Measurements from ENCODE around the gene ATOX1.

ATOX1 gene

GRCh38 chr5:151717416-151717815, 41.0 kb downstream of the ATOX1 start:
- Histone ChIP-seq H3K27ac (no peak overlapping the region), H3K4me3 (ENCODE audit: low read depth in 1 of 2, low read length in 1 of 2) (no peak overlapping the region), H3K9me3 (no peaks in the 10 kb centered on the region), H3K36me3 (no peaks in the 10 kb centered on the region), H3K27me3 (no peaks in the 10 kb centered on the region), H3K4me1 (ENCODE audit: control insufficient read depth in 1 of 2, insufficient read depth in 1 of 2, low read depth in 1 of 2, low read length in 1 of 2) (peaks cover 28 to 29% of the 10 kb centered on the region in 2 experiments)
- TF ChIP-seq CTCF (IDR thresholded peaks at IDR 0.05), result no peak

- H3K4me1 ChIP-seq (ENCODE audit: control insufficient read depth in 1 of 2, insufficient read depth in 1 of 2, low read depth in 1 of 2, low read length in 1 of 2), result no peaks in the 10 kb centered on the region
- no peaks in the 10 kb centered on the region for H3K27me3 ChIP-seq
- H3K36me3 ChIP-seq, result no peaks in the 10 kb centered on the region
- H3K27ac ChIP-seq, result no peak overlapping the region
- no peaks in the 10 kb centered on the region for H3K9me3 ChIP-seq
- H3K4me3 ChIP-seq (ENCODE audit: low read depth in 1 of 2, low read length in 1 of 2), result no peak overlapping the region
- no peak for TF ChIP-seq CTCF (IDR thresholded peaks at IDR 0.05)
These were observed 49.2 kb downstream of the ATOX1 start for GRCh38 chr5:151709109-151709735.

GRCh38 chr5:151708126-151708525, 50.3 kb downstream of the ATOX1 start:
- Histone ChIP-seq H3K9me3 (no peaks in the 10 kb centered on the region), H3K4me3 (ENCODE audit: low read depth in 1 of 2, low read length in 1 of 2) (no peak overlapping the region), H3K36me3 (no peaks in the 10 kb centered on the region), H3K27me3 (no peaks in the 10 kb centered on the region), H3K27ac (no peak overlapping the region), H3K4me1 (ENCODE audit: control insufficient read depth in 1 of 2, insufficient read depth in 1 of 2, low read depth in 1 of 2, low read length in 1 of 2) (no peaks in the 10 kb centered on the region)
- no peak for TF ChIP-seq CTCF (IDR thresholded peaks at IDR 0.05)

- H3K36me3 ChIP-seq, result no peaks in the 10 kb centered on the region
- H3K4me1 ChIP-seq (ENCODE audit: control insufficient read depth in 1 of 2, insufficient read depth in 1 of 2, low read depth in 1 of 2, low read length in 1 of 2), result no peaks in the 10 kb centered on the region
- no peak overlapping the region for H3K4me3 ChIP-seq (ENCODE audit: low read depth in 1 of 2, low read length in 1 of 2)
- H3K27ac ChIP-seq, result no peak overlapping the region
- no peak for TF ChIP-seq CTCF (IDR thresholded peaks at IDR 0.05)
- H3K9me3 ChIP-seq, result no peaks in the 10 kb centered on the region
- no peaks in the 10 kb centered on the region for H3K27me3 ChIP-seq
These were observed 50.9 kb downstream of the ATOX1 start for GRCh38 chr5:151707567-151707966.

GRCh38 chr5:151706906-151707305, 51.5 kb downstream of the ATOX1 start:
- Histone ChIP-seq H3K9me3 (no peaks in the 10 kb centered on the region), H3K4me1 (ENCODE audit: control insufficient read depth in 1 of 2, insufficient read depth in 1 of 2, low read depth in 1 of 2, low read length in 1 of 2) (no peaks in the 10 kb centered on the region), H3K4me3 (ENCODE audit: low read depth in 1 of 2, low read length in 1 of 2) (no peak overlapping the region), H3K27me3 (no peaks in the 10 kb centered on the region), H3K36me3 (no peaks in the 10 kb centered on the region), H3K27ac (no peak overlapping the region)
- TF ChIP-seq CTCF (IDR thresholded peaks at IDR 0.05), result no peak
